GM12878 (cell line): ENCODE data around the gene GPR152.

ENCODE experiments used
- RAD51 ChIP-seq: fragments of 450-650 bp; IDR thresholded peaks from 2 replicates; pipeline ENCODE4 v1.6.1; 2016; ENCODE audit warnings: moderate library complexity, mild to moderate bottlenecking, inconsistent platforms
- TF ChIP-seq, protein P1 (sequence below), 3 experiments: IDR thresholded peaks in 2 of 3; conservative IDR thresholded peaks in 1 of 3; 2 replicates each; pipeline ENCODE4 v1.5.1; 2011; ENCODE audit warnings: low read depth in 3 of 3, low read length in 3 of 3, mild to moderate bottlenecking in 3 of 3, control low read depth in 2 of 3, moderate library complexity in 2 of 3, inconsistent platforms in 1 of 3, mixed read lengths in 1 of 3; ENCODE audit not compliant: control insufficient read depth in 2 of 3, insufficient read depth in 1 of 3; ENCODE audit errors: extremely low read depth in 1 of 3

DNA sequence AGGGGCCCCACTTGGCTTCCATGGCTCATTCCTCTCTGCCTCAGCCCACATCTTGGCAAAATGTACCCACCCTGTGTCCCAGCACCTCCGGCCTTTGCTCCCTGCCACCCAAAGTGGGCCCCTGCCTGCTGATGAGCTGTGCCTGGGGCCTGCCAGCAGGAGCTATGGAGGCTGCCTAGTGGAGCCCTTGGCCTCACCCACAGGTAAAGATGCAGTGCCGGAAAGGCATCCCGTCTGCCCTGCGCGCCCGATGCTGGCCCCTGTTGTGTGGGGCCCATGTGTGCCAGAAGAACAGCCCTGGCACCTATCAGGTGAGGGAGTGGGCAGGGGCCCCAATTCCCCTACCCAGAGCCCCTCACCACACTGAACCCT, 47.3 kb downstream of the GPR152 start:
- TF ChIP-seq RAD51, result no peak
- TF ChIP-seq, protein P1, sequence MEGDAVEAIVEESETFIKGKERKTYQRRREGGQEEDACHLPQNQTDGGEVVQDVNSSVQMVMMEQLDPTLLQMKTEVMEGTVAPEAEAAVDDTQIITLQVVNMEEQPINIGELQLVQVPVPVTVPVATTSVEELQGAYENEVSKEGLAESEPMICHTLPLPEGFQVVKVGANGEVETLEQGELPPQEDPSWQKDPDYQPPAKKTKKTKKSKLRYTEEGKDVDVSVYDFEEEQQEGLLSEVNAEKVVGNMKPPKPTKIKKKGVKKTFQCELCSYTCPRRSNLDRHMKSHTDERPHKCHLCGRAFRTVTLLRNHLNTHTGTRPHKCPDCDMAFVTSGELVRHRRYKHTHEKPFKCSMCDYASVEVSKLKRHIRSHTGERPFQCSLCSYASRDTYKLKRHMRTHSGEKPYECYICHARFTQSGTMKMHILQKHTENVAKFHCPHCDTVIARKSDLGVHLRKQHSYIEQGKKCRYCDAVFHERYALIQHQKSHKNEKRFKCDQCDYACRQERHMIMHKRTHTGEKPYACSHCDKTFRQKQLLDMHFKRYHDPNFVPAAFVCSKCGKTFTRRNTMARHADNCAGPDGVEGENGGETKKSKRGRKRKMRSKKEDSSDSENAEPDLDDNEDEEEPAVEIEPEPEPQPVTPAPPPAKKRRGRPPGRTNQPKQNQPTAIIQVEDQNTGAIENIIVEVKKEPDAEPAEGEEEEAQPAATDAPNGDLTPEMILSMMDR (IDR thresholded peaks at IDR 0.05 in 2 of 3, conservative IDR thresholded peaks at IDR 0.05 in 1 of 3; ENCODE audit: control insufficient read depth in 2 of 3, extremely low read depth in 1 of 3, insufficient read depth in 1 of 3, low read depth in 3 of 3, low read length in 3 of 3), result no peak
